Measurements from ENCODE around the gene SYNJ2.

- no peak for TF ChIP-seq CTCF (IDR thresholded peaks at IDR 0.05; ENCODE audit: insufficient read depth, low read depth, low read length)
- TF ChIP-seq EZH2 (IDR thresholded peaks at IDR 0.05; ENCODE audit: insufficient read depth, low read length) = no peak
These were observed 469 bp downstream of the SYNJ2 start for GRCh38 chr6:157982102-157982562.

Data from astrocyte (in vitro differentiated cells and primary cell).